ENCODE data around the gene SMCHD1. TPM values are rescaled to one million over a fixed set of nuclear protein-coding genes. Genes with fewer than 3 reads are reported as not detected.

SMCHD1 gene
- total RNA-seq, 1 experiment from 2014 or later: 48.6 TPM

- Histone ChIP-seq H3K4me2 (ENCODE audit: low read length) (no peak overlapping the region), H3K9me3 (ENCODE audit: control insufficient read depth in 1 of 2, insufficient read depth in 1 of 2, low read depth in 1 of 2, low read length in 2 of 2) (peaks cover 11 to 12% of the 10 kb centered on the region in 2 experiments; a peak in 2 of 4 replicates), H3K79me2 (ENCODE audit: insufficient read depth, low read length) (peaks cover 95% of the 10 kb centered on the region), H2AFZ (ENCODE audit: low read depth, low read length, poor library complexity, severe bottlenecking) (no peak overlapping the region), H3K27me3 (ENCODE audit: insufficient read depth, low read length) (no peaks in the 10 kb centered on the region), H3K4me1 (ENCODE audit: control insufficient read depth in 1 of 2, insufficient read depth in 2 of 2, low read length in 2 of 2) (no peaks in the 10 kb centered on the region), H3K9me2 (ENCODE audit: insufficient read depth) (no peaks in the 10 kb centered on the region), H3K4me3 (replicated peaks in 1 of 2; ENCODE audit: low read depth in 1 of 2, low read length in 2 of 2) (no peak overlapping the region), H4K20me1 (ENCODE audit: insufficient read depth) (peaks cover 2% of the 10 kb centered on the region; the same call in 1 of the 2 replicates), H3K27ac (ENCODE audit: low read depth, low read length) (no peak overlapping the region), H3K9ac (ENCODE audit: low read length) (no peak overlapping the region), H3K36me3 (ENCODE audit: control insufficient read depth in 1 of 2, insufficient read depth in 2 of 2, low read length in 2 of 2) (peaks cover 5 to 35% of the 10 kb centered on the region in 2 experiments; a peak in 3 of 4 replicates)
- ChIA-PET POLR2A (no interaction called here), RAD21 (ENCODE audit: low non-redundant PET in 1 of 2, low total read pairs in 2 of 2, uncharacterized antibody in 2 of 2, unreplicated experiment in 2 of 2) (no interaction called here), CTCF (no interaction called here)
- DNase-seq (ENCODE audit: low read depth, low spot score): no peak
- BruUV-seq (replicated peaks): no TSS peak
- TF ChIP-seq EZH2phosphoT487 (IDR thresholded peaks at IDR 0.05; ENCODE audit: borderline replicate concordance): no peak
- no peak for TF ChIP-seq YY1 (IDR thresholded peaks at IDR 0.05; ENCODE audit: extremely low read depth, insufficient replicate concordance, low read depth, low read length)
- TF ChIP-seq CBX3 (IDR thresholded peaks at IDR 0.05; ENCODE audit: low read depth): no peak
- TF ChIP-seq JUND (IDR thresholded peaks at IDR 0.05): no peak
- no peak for TF ChIP-seq SP1 (IDR thresholded peaks at IDR 0.05; ENCODE audit: low read depth)
- TF ChIP-seq REST (IDR thresholded peaks at IDR 0.05; ENCODE audit: low read depth): no peak
- no peak for ATAC-seq
- intact Hi-C loops (cut with micrococcal nuclease): no loop called here
Measured at GRCh38 chr18:2681993-2682603, 26.6 kb downstream of the SMCHD1 start.
